Mucosa of gallbladder (tissue), 1 donor: ENCODE results near the gene FAM234A. TPM values are rescaled to one million over a fixed set of nuclear protein-coding genes. Genes with fewer than 3 reads are reported as not detected.
"Not testable (repeated sequence)": the region's sequence is repeated elsewhere in the genome, so short reads cannot be mapped to it uniquely, and the experiment has no call there.

ENCODE experiments used
- DNase-seq: peaks from one replicate; pipeline ENCODE4 v3.0.0-alpha.2; 2020; ENCODE audit warnings: low spot score
- total RNA-seq: library from RNA; stranded (reverse); gene quantifications from one replicate; pipeline ENCODE4 v1.2.1, GENCODE V29; 2021
- donor health status: DM: no; HTN: no; CAD: no.

The FAM234A gene, protein sequence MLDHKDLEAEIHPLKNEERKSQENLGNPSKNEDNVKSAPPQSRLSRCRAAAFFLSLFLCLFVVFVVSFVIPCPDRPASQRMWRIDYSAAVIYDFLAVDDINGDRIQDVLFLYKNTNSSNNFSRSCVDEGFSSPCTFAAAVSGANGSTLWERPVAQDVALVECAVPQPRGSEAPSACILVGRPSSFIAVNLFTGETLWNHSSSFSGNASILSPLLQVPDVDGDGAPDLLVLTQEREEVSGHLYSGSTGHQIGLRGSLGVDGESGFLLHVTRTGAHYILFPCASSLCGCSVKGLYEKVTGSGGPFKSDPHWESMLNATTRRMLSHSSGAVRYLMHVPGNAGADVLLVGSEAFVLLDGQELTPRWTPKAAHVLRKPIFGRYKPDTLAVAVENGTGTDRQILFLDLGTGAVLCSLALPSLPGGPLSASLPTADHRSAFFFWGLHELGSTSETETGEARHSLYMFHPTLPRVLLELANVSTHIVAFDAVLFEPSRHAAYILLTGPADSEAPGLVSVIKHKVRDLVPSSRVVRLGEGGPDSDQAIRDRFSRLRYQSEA
- total RNA-seq, result 138 TPM

DNA sequence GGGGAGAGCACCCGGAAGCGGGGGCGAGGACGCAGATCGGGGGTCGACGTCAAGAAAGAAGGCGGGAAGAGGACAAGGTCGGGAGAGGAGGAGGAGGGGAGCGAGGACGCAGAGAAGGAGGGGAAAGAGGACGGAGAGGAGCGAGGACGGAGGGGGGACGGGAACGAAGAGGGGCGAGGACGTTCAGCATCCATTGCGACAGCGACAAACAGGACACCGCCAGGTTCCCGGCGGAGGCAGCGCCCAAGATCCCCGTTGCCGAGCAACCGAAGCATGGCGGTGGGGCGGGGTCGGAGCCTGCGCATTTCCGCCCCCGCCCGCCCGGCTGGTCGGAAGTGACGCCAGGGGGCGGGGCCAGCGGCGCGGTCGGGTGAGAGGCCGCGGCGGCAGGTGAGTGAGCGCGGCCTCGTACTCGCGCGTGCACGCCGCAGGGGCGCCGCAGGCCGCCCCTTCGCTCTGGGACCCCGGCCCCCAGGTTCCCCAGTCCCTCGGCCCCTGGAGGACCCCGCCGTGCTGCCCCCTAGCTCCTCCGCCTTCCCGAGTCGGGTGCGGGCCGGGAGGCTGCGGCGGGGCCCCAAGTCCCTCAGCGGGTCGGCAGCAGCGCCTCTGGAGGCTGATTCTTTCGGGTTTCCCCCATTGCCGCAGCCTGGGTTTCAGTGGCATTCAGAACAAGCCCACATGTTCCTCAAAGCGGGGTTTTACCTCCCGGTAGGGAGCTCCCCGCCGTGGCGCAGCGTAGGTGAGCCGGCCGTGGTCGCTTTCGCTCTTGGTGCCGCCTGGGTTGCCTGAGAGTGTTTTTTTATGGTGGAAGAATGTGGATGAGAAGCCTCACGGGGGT lies at the start of gene FAM234A:
Gene FAM234A (plus strand): TSS at position 354 of the 838 bp plus-strand sequence. CDS start 19,593 bp downstream, outside the sequence.
- DNase-seq, result peak; percentile 93

DNA sequence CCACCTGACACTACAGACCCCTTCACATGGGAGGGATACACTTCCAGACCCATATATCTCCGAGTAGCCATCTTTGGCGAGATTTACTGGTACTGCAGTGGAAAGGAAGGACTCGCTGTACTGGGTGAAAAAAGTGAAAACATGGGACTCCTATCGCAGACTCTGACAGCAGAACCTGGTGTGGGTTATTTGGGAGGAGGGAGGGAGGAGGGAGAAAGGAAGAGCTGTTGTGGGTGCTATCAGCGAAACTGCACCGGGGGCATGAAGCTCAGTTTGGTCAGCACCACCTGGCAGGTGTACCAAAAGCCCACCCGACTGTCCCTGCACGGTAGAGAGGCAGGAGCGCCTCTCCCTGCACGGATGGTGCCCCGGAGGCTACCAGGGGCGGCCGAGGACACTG lies 49.4 kb upstream of the FAM234A start:
- DNase-seq, result no peak

DNA sequence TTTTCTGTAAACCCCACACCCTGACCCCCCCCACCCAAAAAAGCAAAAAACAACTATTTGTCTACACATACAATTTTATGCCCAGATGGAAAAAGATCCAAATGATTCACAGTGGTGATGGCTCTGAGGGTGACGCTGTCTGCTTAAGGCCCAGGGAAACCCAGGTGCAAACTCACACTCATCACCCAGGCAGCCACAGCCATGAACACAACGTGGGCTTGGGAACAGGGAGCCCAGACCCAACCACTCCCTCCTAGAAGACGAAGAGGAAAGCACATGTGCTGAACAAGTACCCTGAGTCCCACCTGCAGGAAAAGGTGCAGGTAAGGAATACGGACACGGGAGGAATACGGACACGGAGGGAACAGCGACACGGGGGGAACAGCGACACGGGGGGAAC lies 48.9 kb upstream of the FAM234A start:
- DNase-seq, result no peak

DNA sequence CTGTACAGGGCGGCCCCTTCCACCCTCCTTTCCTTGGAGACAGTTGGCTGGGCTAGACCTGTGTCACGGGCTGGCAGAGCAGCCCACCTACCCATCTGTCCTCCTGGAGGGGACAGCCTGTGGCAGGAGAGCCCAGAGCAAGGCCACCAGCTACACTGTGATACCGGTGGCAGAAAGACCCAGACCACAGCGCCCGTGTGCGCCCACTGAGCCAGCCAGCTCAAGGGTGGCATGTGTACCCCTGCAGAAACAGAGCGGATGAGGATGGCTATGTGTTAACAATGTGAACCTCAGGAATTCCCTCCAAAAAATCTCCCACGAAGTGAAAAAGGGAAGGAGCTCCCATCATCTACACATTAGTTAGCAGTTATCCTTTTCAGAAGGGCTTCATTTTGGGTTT lies 47.3 kb upstream of the FAM234A start:
- DNase-seq, result no peak

DNA sequence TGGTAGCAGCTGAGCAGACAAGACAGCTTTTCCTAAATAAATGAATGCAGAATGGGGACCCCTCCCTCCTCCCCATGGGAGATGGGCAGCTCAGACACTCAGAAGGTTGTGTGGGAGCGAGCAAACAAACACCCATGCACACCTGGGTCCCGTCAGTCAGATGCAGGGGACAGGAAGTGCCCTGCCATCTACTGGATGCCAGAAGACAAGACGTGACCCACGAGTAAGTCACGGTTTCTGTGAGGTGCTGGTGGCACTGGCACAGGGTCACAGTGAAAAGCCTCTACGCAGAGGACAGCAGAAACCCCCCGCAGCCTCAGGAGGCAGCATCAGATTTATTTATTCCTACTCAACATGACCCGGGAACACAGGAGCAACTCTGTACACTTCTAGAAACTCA lies 45.9 kb upstream of the FAM234A start:
- DNase-seq, result no peak

DNA sequence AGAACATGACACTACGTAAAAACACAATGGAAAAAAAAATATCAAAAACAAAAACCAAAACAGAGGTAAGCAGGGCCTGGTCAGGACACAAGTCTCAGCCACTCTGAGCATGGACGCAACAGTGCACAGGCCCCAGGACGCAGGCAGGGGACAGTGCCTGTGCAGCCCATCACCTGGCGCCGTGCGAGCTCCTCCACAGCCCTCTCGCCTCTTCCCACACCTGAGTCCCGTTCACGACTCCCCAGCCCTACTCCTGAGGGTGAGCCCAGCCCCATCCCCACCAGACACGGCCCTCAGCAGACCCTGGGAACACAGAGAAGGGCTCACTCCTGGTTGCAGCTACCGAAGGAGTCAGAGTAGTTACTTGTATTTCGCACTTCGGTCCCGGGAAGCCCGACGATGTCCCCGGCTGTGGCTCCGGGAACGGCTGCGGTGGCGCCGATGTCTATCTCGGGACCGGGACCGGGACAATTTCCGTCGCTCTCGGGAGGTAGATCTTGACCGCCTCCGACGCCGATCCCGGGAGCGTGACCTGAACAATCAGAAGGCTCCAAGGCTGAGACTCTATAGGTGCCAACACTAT lies 44.9 kb upstream of the FAM234A start:
- no peak for DNase-seq

DNA sequence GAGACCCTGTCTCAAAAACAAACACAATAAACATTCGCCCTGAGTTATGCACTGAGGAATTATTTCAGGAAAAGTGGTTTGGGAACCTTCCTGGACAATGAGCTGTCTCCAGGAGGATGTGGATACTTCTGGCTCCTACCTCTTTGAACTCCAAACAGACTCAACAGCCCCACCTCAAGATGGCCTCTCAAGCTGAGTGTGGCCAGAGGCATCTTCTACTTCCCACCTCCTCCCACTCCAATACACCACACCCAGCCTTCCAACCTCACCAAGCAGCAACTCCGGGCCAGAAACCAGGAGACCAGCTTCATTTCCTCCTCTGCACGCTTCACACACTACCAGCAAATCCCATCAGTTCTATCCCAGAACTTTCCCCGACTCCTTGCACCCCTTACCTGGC lies 42.8 kb upstream of the FAM234A start:
- DNase-seq, result no peak

DNA sequence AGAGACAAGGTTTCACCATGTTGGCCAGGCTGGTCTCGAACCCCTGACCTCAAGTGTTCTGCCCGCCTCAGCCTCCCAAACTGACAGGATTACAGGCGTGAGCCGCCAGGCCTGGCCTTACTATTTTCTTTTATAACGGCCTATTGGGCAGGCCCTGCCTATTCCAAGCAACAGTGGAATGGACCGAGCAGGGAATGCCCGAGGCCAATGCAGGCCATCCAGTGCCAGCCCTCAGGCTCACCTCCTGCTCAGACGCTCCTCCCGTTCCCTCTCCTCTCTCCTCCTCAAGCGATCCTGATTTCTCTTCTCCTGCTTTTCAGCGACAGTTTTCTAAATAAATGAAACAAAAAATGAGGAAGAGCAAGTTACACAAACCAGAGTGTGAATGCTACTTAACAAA lies 41.9 kb upstream of the FAM234A start:
- DNase-seq, result no peak

DNA sequence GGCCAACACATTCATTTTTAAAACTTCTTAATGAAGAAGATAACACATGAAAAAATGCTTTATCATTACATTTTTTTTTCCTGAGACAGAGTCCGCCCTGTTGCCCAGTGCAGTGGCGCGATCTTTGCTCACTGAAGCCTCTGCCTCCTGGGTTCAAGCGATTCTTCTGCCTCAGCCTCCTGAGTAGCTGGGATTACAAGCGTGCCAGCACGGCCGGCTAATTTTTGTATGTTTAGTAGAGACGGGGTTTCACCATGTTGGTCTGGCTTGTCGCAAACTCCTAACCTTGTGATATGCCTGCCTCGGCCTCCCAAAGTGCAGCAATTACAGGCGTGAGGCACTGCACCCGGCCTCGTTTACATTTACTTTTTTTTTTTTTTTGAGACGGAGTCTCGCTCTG lies 41.2 kb upstream of the FAM234A start:
- no peak for DNase-seq

DNA sequence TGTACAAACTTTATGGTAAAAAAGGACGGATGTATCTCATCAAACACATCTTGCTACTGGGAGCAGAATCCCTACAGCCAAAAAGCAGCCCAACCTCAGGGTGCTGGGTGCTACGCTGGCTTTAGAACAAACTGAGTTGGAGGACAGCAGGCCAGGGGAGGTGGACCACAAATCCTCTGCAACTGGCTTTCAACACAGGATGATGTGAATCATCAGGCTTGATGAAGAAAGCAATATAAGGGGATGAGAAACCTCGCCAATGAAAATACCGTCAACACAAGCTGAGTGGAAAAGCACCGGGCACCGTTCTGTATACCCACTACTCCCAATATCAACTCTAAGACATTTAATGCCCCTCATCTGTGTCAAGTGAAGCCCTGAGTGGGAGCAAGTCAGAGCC lies 40.1 kb upstream of the FAM234A start:
- no peak for DNase-seq

DNA sequence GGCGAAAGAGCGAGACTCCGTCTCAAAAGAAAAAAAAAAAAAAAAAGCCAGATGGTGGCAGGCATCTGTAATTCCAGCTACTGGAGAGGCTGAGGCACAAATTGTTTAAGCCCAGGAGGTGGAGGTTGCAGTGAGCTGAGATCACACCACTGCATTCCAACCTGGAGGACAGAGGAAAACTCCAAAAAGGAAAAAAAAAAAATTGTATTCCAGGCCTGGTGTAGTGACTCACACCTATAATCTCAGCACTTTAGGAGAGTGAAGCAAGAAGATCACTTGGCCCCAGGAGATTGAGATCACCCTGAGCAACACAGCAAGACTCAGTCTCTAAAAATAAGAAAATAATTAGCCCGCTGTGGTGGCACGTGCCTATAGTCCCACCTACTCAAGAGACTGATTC lies 34.2 kb upstream of the FAM234A start:
- DNase-seq, result no peak

DNA sequence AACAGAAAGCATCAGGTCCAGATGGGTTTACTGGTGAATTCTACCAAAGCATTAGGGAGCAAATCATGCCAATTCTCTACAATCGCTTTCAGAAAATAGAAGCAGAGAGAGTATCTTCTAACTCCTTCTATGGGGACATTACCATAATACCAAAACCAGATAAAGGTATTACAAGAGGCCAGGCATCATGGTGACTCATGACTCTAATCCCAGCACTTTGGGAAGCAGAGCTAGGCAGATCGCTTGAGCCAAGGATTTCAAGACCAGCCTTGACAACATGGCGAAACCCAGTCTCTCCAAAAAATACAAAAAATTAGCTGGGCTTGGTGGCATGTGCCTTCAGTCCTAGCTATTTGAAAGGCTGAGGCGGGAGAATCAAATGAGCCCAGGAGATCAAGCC lies 31.4 kb upstream of the FAM234A start:
- no peak for DNase-seq

DNA sequence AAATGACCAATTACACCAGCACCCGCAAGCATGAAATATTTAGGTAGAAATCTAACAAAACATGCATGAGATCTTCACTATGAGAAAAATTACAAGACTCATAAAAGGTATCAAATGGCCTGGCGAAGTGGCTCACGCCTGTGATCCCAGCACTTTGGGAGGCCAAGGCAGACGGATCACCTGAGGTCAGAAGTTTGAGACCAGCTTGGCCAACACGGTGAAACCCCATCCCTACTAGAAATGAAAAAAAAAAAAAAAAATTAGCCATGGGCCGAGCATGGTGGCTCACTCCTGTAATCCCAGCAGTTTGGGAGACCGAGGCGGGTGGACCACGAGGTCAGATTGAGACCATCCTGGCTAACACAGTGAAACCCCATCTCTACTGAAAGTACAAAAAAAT lies 30.6 kb upstream of the FAM234A start:
- not testable (repeated sequence) for DNase-seq

DNA sequence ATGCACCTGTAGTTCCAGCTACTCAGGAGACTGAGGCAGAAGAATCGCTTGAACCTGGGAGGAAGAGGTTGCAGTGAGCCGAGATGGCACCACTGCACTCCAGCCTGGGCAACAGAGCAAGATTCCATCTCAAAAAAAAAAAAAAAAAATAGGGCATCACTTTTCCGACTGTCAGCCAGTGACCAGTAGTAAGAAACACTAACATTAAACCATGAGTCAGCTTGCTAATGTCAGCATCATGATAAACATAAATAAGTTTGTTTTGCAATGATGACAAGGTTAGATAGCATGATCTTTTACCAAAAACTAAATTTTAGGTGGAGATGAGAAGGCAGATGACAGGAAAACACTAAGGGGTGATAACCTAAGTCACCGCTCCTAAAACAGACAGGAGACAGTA lies 25.3 kb upstream of the FAM234A start:
- DNase-seq, result not testable (repeated sequence)

DNA sequence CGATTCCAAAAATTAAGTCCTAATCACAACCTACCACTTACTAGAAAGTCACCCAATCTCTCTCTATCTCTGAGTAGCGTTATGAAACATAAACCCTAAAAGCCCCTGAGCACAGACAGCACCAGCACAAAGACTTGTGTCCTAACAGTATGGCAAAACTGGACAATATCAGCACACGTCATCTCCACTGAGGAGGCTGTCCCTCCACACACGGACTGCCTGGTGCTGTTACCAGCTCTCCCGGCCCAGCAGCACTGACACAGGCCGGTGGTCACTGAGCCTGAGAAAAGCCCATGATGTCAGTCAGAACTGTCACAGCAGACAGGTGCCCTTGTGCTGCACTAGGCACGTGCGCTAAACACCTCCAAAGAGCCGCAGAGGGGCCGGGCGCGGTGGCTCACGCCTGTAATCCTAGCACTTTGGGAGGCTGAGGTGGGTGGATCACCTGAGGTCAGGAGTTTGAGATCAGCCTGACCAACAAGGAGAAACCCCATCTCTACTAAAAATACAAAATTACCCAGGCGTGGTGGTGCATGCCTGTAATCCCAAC lies 22.9 kb upstream of the FAM234A start:
- not testable (repeated sequence) for DNase-seq

DNA sequence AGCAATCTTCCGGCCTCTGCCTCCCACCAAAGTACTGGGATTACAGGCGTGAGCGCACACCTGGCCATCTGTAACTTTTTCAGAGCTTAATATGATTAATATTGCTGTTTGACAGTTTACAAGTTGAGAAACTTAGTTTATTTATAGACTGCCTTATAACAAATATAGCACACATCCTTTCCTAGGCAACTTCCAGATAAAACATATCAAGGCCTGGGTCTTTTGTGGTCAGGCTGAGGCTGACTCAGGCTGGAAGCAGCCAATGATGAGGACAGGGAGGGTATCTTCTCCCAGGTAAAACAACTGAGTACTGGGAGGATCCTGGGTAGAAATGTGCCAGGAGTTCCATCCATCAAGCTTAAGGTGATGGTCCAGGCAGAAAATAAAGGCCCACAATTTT lies 21.6 kb upstream of the FAM234A start:
- no peak for DNase-seq

DNA sequence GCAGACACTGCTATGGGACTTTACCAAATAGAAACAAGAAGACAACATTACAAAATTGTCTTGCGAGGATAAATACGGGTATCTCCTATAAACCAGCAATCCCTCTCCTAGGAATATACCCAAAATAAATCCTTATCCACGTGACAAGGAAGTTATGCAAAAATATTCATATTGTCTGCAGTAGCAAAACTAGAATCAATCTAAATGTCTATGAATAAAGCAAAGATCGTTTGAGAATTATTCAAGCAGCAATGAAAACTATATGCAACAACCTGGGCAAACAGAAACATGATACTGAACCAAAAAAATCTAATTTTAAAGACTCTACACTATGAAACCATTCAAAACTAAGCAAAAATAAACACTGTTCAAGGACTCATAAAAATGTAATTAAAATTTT lies 14.6 kb upstream of the FAM234A start:
- no peak for DNase-seq

DNA sequence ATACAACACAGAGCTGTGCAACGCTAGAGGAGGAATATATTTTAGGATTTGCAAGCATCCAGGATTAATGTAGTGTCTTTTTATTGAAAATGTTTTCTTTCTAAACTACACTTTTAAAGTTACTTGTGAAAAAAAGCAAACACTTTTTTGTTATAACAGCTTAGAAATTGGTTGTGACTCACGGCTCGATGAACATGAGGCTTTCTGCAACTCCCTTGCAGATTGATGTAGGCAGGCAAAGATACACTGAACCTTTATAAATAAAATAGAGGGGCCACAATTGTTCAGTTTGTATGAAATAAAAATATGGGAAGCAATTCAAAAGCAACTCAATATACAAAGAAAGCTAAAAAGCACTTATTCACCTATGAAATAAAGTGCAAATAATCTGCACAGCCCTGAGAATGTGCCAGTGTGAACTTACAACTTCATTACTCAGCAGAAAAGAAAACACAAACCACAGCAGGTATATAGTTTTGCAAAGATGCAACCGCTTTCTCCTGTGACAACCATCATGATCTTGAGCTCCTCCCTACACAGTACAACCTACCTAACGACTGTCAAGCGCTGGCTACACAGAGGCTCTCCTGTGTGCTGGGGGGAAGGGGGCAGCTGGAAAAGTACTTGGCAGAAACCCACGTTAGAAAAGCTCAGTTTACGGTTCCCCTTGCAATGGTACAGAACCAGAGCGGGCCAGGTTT lies 6.3 kb upstream of the FAM234A start:
- DNase-seq, result no peak

DNA sequence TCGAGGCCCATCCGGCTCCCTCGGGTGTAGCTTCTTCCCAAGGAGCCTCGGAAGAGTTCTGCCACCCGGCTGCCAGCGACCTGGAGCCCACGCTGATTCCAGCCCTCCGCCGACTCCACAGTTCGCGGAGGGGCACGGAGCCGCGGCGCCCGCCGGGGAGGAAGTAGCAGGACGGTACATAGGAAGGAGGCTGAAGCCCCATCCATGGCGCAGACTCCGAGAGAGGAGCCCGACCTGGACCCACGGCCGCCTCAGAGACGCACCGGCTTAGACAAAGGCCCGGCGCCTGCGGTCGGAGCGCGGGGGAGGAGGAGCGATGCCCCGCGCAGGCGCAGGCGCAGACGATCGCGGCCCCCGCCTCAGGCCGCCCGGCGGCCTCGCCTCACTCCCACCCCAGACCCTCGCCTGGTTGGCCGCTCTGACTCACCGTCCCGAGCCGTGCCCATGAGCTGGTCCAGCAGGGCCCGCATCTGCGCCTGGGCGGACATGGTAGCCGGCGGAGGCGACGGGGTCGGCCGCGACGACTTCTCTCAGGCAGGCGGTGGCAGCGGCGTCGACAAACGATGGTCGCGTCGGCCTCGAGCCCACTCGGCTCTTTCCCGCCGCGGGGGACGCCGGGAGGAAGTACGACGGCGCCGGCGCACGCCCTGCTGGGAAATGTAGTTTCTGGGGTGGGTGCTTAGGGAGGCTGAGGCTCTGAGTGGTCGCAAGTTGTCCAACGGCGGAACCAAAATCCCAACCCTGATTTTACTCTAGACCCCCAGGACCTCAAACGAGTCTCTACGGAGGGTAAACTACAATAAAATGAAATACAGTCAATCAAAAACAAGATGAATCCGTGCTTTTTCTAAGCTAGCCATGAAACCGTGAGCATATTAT lies 5.5 kb upstream of the FAM234A start, which contains the start of gene LUC7L:
Gene LUC7L (minus strand): TSS at position 598 of the 879 bp plus-strand sequence. CDS start 110 bp downstream, at position 488.
- peak; percentile 85 for DNase-seq

DNA sequence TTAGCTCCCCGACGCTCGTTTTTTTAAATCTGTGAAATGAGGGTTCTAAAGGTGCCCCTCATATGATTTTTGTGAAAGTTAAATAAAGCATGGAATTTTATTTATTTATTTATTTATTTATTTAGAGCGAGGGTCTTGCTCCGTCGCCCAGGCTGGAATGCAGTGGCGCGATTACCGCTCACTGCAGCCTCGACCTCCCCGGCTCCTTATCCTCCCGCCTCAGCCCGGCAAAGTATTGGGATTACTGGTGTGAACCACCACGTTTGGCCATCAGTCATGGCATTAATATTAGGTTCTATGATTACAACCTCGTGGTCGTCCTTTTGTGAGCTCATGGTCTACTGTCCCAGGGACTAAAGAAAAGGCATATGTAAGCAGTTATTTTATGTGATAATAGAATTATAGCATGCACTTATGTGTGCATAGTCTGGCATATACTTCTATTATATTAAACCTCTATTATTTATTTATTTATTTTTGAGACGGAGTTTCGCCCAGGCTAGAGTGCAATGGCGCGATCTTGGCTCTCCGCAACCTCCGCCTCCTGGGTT lies 4.8 kb upstream of the FAM234A start:
- DNase-seq, result no peak
